IMR-90 (cell line): ENCODE data around the gene REG1A.

ENCODE experiments used
- BHLHE40 ChIP-seq: fragments of 150-350 bp; IDR thresholded peaks from 2 replicates; pipeline ENCODE4 v1.6.1; 2016; ENCODE audit warnings: mild to moderate bottlenecking, low read depth, low read length
- CEBPB ChIP-seq: IDR thresholded peaks from 2 replicates; pipeline ENCODE4 v1.6.1; 2012; ENCODE audit warnings: low read depth, low read length, improper control_type of control experiment
- POLR2A ChIP-seq: IDR thresholded peaks from 2 replicates; pipeline ENCODE4 v1.6.1; 2012; ENCODE audit warnings: mild to moderate bottlenecking, low read depth, low read length
- RAD21 ChIP-seq: IDR thresholded peaks from 2 replicates; pipeline ENCODE4 v1.6.1; 2012; ENCODE audit warnings: low read length, improper control_type of control experiment
- RFX5 ChIP-seq: IDR thresholded peaks from 2 replicates; pipeline ENCODE4 v1.8.0; 2012; ENCODE audit warnings: low read depth, mild to moderate bottlenecking, low read length, moderate library complexity
- SMC3 ChIP-seq: fragments of 150-350 bp; IDR thresholded peaks from 2 replicates; pipeline ENCODE4 v1.6.1; 2016; ENCODE audit warnings: low read depth, mild to moderate bottlenecking, antibody characterized with exemption, low read length, moderate library complexity
- TF ChIP-seq, protein P1 (sequence below): conservative IDR thresholded peaks from 2 replicates; pipeline ENCODE4 v1.5.1; 2012; ENCODE audit warnings: mild to moderate bottlenecking, low read depth, low read length, improper control_type of control experiment

DNA sequence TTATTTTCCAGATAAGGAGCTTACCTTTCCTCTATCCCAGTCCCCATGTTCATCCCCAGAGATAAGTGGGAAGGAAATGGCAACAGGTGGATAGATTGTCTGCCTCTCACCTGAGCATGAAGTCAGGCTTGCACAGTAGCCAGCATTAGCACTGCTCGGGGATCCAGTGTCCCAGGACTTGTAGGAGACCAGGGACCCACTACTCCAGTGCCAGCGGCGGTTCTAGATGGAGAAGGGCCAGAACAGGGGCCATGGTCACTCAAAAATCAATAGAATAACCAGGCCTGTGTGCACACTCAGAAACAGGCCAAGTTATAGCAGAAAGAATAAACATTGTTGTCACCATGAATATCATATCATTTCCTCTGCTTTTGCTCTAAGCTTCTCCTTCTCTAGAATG is 34.9 kb upstream of the REG1A start:
- TF ChIP-seq RAD21: no peak
- TF ChIP-seq, protein P1, sequence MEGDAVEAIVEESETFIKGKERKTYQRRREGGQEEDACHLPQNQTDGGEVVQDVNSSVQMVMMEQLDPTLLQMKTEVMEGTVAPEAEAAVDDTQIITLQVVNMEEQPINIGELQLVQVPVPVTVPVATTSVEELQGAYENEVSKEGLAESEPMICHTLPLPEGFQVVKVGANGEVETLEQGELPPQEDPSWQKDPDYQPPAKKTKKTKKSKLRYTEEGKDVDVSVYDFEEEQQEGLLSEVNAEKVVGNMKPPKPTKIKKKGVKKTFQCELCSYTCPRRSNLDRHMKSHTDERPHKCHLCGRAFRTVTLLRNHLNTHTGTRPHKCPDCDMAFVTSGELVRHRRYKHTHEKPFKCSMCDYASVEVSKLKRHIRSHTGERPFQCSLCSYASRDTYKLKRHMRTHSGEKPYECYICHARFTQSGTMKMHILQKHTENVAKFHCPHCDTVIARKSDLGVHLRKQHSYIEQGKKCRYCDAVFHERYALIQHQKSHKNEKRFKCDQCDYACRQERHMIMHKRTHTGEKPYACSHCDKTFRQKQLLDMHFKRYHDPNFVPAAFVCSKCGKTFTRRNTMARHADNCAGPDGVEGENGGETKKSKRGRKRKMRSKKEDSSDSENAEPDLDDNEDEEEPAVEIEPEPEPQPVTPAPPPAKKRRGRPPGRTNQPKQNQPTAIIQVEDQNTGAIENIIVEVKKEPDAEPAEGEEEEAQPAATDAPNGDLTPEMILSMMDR: no peak
- TF ChIP-seq POLR2A: no peak
- no peak for TF ChIP-seq SMC3
- TF ChIP-seq RFX5: no peak
- TF ChIP-seq BHLHE40: no peak
- TF ChIP-seq CEBPB: no peak
